Activated gamma-delta T cell treated with anti-CD3 and anti-CD28 coated beads, Interleukin-2, amount 50 U/mL, for 16 hours (primary cell): ENCODE measurements around the gene SYCE1.
"Not testable (repeated sequence)": the region's sequence is repeated elsewhere in the genome, so short reads cannot be mapped to it uniquely, and the experiment has no call there.

Experiments used
- DNase-seq: peaks from one replicate; pipeline ENCODE4 v3.0.0-alpha.2; 2020; ENCODE audit warnings: low read depth

Gene SYCE1

DNA sequence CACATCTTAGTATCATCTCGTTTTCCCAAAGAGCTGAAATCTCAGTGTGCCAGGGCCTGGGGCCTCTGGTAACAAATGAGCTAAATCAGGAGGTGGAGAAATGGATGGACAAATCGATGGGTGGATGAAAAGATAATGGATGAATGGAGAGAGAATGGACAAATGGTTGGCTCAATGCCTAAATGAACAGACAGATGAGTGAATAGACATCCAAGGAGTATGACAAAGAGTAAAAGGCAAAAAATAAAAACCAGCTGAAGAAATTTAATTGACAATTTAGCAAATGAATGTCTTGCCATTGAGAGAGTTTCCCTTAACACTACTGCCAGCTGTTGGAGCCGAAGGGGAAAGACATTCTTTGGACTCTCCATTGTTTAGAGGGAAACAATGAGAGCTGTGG is 8.0 kb downstream of the SYCE1 start:
- no peak for DNase-seq

DNA sequence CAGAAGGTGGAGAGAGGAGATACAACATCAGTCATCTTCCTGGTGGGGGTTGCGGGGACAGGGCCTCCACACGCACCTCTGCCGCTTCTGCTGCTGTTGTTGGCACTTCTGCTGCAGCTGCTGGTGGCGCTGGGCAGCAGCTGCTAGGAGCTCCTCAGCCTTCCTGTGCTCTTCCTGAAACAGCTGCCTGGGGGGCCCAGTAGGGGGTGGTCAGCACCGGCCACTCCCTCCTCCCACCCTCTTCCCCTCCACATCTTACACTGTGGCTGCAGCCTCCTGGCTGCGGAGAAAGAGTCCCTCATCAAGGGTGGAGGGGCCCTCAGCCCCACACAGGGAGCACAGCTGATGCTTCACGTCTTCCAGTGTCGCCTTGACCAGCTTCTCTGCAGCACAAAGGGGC is 9.9 kb downstream of the SYCE1 start:
- no peak for DNase-seq

DNA sequence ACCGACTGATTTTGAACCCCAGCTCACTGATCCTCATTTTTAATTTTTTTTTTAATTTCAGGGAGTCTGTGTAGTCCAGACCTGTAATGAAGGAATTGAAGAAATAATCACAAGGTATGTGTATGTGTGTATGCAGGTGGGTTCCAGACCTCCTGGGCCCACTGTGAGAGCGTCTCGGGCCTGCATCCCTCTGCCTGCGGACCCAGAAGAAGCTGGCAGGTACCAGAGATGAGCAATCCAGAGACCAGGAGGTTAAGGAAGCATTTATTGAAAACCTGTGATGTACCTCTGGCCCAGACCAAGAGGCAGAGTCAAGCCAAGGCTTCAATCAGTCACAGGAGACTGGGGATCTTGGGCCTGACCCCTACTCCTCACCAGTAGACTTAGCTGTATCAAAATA is 10.8 kb downstream of the SYCE1 start:
- no peak for DNase-seq

DNA sequence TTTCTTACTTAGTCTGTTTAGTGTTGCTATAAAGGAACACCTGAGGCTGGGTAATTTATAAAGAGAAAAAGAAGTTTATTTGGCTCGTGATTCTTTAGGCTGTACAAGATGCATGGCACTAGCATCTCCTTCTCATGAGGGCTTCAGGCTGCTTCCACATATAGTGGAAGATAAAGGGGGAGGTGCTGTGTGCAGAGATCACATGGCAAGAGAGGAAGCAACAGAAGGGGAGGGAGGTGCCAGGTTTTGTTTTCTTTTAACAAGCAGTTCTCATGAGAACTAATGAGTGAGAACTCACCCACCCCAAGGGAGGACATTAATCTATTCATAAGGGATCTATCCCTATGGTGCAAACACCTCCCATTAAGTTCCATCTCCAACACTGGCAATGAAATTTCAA is 20.9 kb downstream of the SYCE1 start:
- DNase-seq = no peak

DNA sequence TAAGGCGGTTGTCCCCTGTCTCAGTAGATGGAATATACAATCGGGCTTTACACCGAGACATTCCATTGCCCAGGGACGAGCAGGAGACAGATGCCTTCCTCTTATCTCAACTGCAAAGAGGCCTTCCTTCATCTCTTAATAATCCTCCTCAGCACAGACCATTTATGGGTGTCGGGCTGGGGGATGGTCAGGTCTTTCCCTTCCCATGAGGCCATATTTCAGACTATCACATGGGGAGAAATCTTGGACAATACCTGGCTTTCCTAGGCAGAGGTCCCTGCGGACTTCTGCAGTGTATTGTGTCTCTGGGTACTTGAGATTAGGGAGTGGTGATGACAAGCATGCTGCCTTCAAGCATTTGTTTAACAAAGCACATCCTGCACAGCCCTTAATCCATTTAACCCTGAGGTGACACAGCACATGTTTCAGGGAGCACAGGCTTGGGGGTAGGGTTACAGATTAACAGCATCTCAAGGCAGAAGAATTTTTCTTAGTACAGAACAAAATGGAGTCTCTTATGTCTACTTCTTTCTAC is 23.9 kb downstream of the SYCE1 start:
- DNase-seq = not testable (repeated sequence)

DNA sequence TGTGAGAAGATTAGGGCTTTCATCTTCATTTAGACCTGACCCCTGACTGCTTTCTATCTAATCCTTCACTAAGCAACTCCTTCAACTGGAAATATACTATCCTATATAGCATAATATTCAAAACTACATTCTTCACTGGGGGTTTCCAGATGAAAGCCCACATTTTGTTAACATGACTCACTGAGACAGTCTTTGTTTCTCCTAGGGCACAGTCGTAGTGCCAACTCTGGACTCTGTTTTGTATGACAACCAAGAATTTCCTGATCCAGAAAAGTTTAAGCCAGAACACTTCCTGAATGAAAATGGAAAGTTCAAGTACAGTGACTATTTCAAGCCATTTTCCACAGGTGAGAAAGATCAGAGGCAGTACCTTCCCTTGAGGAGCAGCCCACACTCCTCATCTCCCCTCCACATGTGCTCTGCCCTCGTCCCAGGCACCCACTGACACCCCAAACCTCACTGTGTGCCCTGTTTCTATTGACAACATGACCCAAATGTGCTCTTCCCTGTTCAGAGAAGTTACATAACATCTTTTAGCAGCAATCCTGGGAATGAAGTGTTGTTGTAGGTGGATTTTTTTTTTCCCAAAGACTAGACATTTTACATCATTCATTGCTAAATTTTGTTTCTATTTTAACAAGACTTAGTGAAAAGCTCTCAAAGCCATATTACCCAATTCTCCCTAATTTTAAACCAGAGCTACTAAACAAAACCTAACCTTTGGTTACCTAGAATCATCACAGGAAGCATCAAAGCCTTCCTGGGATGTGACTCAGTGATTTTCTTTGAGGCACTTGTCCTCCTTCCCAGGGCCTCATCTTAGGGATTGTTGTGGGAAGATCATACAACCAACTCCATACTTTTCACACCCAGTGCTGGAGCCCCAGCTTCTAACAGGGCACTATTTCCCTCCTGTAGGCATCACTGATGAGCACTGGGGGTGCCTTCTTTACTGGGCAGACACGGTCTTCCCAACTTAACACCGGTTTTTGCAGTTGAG is 27.5 kb downstream of the SYCE1 start:
- DNase-seq = no peak

DNA sequence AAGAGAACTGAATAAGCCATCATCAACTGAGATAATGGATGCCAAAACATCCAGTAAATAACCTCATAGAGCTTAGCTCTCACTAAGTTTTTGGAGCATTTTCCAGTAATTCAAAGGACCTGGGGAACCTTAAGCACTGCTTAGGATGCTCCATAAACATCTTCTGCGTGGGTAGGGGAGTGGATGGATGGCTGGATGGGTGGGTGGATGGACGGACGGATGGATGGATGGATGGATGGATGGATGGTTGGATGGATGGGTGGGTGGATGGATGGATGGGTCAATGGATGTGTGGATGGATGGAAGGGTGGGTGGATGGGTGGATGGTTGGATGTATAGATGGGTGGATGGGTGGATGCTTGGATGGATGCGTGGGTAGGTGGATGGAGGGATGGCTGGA is 29.2 kb downstream of the SYCE1 start:
- DNase-seq = no peak

DNA sequence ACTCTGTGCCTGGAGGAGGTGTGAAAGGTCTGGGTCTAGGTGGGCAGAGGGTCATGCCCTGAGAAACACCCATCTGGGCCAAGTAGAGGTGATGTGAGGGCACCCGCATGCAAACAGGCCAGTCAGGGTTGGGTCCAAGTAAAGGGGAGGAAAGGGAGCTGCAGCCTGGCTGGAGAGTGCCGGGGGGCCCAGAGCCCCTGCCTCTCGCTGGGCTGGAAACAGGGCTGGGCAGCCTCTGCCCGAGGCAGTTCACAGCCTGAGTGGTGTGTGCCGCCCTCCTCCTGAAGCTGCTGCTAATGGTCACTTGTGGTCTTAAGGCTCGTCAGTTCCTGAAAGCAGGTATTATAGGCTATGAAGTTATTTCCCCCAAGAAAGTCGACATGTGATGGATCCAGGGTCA is 31.0 kb downstream of the SYCE1 start:
- DNase-seq = no peak

DNA sequence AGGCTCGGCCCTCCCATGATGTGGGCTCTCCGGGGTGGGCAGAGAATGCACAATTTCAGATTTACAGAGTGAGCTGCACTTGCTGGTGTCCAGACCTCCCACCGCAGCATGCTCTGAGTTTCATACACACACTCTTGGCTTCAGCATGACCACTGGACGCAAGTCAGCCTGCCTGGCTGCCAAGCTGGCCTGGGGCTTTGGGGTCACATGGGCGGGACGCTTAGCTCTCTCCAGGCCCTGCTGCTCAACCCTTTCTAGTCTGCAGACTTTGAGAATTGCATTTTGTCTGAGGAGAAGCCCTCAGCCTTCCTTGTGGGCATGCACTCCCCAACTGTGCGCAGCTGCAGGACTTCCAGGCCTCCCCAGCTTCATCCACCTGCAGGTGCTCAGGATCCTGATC is 32.5 kb downstream of the SYCE1 start:
- no peak for DNase-seq

DNA sequence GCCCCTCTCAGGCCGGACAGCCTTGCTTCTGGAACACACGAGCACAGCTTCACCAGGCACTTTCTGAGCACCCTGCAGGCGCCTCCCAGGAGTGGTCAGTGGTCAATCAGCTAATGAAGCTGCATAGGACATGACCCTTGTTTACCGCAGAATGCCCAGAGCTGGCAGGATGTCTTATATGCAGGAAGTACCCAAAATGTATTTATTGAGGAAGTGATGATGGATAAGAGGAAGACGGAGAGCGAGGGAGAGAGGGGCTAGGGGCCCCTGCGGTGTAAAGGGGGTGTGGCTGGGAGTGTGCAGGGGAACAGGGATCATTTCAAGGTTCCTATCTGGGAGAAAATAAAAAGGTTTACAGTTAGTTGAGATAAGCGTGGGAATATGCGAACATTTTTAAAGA is 34.9 kb downstream of the SYCE1 start:
- DNase-seq = no peak

DNA sequence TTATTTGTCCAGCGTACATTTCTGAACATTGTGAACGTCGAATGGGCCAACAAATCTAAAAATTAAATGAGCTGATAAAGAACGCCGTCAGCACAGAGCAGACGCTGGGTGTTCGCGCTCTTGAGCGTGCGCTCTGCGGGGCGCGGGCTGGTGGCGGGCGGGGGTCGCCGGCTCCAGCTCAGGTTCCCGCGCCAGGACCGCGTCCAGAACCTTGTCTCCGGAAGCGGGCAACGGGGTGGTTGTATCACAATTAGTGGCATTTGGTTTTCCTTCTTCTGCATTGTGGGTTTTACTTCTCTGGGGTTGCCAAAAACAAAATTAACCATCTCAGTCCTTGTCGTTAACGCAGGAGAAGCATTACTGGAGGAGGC is 35.8 kb downstream of the SYCE1 start:
- no peak for DNase-seq

DNA sequence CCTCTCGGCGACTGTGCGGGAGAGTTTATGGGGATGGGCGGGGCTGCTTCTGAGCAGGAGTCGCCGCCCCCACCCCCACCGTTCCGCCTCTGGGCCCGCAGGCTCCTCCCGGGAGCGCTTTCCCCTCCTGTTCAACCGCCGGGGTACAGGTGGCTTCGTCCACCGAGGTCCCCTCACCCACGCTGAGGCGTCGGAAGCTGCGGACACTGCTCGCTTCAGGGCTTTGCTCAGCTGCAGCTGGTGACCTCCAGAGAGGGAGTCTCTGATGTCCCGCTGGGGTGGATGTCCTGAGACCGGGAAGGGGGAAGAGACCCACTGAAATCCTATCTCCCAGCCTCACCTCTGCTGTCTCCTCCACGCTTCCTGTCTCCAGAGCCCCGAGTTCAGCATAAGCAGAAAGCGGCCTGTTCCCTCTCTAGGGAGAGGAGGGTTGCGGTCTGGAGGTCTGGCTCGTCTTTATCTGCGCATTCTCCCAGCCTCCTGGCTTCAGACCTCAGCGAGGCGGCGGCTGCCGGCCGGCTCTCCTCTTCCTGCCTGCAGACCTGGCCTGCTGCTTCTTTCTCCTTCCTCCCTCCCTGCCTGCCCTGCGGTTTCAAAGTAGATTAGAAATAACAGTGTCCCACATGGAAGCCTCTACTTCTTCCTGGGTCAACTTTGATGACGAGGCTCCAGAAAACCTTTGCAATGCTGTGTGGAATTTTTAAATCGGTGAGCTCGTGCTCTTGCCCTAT is 36.4 kb downstream of the SYCE1 start:
- DNase-seq = no peak

DNA sequence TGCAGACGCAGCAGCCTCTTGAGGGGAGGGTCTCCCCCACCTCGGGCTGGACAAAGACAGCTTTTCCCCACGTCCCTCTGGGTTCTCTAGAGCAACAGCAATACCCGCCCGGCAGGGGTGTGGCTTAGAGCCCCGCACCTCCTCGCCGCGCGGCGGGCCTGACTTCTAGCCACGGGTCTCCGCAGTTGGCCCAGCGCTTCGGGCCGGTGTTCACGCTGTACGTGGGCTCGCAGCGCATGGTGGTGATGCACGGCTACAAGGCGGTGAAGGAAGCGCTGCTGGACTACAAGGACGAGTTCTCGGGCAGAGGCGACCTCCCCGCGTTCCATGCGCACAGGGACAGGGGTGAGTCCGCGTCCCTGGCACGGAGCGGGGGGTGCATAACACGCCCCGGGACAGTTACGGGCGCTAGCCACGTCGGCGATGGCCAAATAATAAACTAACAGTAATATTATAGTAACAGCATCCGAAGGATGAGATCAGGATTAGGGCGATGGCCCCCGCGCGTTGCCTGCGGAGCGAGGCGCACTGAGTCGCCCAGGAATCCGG is 37.0 kb downstream of the SYCE1 start:
- no peak for DNase-seq

DNA sequence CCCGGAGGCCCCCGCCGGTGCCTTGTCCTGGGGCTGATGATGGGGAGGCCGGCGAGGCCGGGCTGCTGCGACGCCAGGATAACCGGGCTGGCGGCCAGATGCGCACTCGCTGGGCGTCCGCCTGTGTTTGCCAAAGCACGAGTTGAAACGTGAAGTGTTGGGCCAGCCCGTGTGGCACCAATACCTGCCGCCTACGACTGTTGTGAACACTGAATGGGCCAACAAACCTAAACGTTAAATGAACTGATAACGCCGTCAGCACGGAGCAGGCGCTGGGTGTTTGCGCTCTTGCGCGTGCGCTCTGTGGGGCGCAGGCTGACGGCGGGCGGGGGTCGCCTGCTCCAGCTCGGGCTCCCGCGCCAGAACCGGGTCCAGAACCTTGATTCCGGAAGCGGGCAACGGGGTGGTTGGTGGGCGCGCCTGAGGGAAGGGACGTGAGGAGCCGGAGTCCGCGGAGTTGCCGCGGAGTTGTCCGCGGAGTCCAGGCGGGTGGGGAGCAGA is 37.6 kb downstream of the SYCE1 start:
- no peak for DNase-seq

DNA sequence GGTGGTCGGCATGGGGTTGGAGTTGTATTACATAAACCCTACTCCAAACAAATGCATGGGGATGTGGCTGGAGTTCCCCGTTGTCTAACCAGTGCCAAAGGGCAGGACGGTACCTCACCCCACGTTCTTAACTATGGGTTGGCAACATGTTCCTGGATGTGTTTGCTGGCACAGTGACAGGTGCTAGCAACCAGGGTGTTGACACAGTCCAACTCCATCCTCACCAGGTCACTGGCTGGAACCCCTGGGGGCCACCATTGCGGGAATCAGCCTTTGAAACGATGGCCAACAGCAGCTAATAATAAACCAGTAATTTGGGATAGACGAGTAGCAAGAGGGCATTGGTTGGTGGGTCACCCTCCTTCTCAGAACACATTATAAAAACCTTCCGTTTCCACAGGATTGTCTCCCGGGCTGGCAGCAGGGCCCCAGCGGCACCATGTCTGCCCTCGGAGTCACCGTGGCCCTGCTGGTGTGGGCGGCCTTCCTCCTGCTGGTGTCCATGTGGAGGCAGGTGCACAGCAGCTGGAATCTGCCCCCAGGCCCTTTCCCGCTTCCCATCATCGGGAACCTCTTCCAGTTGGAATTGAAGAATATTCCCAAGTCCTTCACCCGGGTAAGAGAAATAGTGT is 38.3 kb downstream of the SYCE1 start, which contains the start of gene CYP2E1:
Gene CYP2E1 (plus strand): TSS at position 407 of the 632 bp plus-strand sequence. CDS start 33 bp downstream, at position 440.
- no peak for DNase-seq

DNA sequence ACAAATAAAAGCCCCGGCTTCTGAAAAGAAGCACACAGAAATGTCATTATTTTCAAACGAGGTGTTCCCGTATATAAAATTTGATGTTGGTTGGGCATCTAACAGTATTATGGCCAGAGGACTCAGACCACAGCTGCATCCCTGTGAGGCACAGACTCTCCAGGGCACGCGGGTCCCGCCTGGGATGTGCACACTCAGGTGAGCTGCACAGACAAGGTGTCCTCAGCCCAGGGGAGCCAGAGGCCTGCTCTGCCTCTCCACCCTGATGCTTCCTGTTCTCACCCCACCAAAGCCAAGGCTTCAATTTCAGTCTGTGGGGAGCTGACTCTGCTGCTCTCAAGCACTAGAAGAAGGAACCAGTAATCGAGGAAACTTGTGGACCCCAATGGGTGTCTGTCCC is 39.9 kb downstream of the SYCE1 start:
- DNase-seq = no peak

DNA sequence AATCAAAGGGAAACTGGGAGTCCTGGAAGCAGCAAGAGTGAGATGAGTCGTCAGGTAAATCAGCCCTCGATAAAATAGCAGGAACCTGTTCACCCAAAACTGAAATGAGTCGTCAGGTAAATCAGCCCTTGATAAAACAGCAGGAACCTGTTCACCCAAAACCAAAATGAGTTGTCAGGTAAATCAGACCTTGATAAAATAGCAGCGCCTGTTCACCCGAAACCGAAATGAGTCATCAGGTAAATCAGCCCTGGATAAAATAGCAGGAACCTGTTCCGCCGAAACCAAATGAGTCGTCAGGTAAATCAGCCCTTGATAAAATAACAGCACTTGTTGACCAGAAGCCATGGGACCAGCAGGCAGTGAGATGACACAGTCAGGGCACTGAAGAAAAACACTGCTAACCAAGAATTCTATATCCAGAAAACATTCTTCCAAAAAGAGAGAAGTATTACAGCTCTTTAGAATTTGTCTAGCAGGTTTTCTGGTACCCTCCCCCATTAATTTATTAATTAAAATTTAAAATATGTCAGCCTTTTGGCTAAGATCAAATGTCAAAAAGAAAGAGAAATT is 41.7 kb downstream of the SYCE1 start:
- no peak for DNase-seq

DNA sequence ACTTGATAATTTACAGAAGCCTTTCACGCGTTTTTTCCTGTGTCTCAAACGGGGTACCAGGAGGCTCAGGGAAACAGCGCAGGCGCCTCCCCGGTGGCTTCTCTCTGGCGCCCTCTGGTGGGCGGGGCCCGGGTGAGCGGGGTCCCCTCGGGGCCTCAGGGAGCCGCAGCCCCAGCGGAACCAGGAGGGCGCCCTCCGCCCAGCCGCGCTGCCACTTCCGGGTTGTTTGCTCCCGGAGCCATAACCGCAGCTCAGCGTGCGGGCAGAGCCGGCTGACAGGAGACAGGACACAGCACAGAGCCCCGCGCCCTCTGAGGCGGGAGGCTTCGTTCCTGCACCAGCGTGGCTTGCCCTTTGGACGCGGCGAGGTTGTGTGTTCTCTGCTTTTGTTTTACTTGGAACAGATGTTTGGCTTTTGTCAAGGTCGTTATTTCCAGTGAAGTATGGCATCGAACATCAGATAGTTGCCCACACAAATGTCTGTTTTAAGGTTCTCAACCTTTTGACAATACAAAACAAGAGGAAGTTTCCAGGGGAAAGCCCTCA is 45.1 kb downstream of the SYCE1 start:
- DNase-seq = peak; percentile 91

DNA sequence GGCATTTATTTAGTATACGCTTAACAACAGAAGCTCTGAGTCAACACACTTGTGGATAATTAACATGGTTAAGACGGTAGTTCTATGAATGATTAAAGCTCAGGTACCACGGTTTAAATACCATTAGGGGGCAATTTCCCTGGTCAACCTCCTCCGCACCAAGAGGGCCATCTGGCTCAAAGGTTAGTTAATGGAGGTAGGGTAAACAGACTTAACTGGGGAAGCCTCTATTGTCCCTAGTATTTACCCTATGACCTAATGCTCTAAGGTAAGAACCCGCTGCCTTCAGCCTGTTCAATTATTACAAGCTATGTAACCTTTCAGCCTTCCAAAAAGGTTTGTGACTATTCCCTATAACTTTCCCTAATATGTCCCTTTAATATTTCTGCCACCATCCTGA is 46.9 kb downstream of the SYCE1 start:
- DNase-seq = not testable (repeated sequence)

DNA sequence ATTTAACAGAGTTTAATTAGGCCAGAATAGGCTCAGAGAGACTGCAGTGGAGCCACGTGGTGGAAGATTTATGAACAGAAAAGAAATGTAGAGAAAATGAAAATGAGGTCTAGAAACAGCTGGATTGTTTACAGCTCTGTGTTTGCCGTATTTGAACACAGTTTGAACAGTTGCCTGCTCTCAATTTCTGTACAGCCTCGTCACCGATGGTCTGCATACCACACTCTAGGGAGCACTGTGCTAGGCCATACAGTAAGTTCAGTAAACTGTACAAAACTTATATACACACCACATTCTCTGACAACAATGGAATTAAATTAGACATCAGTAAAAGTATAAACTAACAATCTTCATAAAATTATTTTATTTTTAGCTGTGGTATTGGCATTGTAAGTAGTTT is 49.3 kb downstream of the SYCE1 start:
- no peak for DNase-seq

DNA sequence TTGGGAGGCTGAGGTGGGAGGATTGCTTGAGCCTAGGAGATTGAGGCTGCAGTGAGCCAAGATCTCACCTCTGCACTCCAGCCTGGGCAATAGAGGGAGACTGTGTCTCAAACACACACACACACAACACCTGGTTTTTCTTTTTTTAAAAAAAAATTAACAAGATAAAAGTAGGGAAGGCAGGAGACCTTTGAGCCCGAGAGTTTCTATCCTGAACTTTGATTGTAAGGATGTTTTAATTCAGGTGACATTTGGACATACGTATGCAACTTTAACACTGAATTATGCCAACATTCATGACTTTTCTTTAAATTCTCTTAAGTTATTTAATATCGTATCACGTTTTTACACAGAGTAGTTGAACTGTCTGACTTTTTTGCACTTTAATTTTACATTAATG is 49.9 kb downstream of the SYCE1 start:
- no peak for DNase-seq
